Effector memory CD4-positive, alpha-beta T cell (primary cell): Measurements from ENCODE around the gene CRNKL1.
"Not testable (repeated sequence)": the region's sequence is repeated elsewhere in the genome, so short reads cannot be mapped to it uniquely, and the experiment has no call there.

Experiments
- DNase-seq, 3 donors: peaks; one replicate each; pipeline ENCODE4 v3.0.0-alpha.2; 2020
- H3K27ac ChIP-seq: 2 replicates; pipeline ENCODE4 v1.7.0; 2013; ENCODE audit warnings: mild to moderate bottlenecking, low read length, moderate library complexity; ENCODE audit not compliant: insufficient read depth, poor library complexity, severe bottlenecking
- H3K27me3 ChIP-seq: replicated peaks from 2 replicates; pipeline ENCODE4 v1.7.0; 2013; ENCODE audit warnings: mild to moderate bottlenecking, low read length; ENCODE audit not compliant: insufficient read depth, control insufficient read depth, poor library complexity, severe bottlenecking
- H3K36me3 ChIP-seq: 2 replicates; pipeline ENCODE4 v1.7.0; 2013; ENCODE audit warnings: mild to moderate bottlenecking, low read length, moderate library complexity; ENCODE audit not compliant: control insufficient read depth, insufficient read depth
- H3K4me1 ChIP-seq: 2 replicates; pipeline ENCODE4 v1.7.0; 2013; ENCODE audit warnings: low read length, mild to moderate bottlenecking; ENCODE audit not compliant: control insufficient read depth, insufficient read depth, poor library complexity, severe bottlenecking
- H3K4me3 ChIP-seq: 2 replicates; pipeline ENCODE4 v1.7.0; 2013; ENCODE audit warnings: low read length, low read depth, mild to moderate bottlenecking; ENCODE audit not compliant: insufficient read depth, poor library complexity, severe bottlenecking
- H3K9me3 ChIP-seq: 2 replicates; pipeline ENCODE4 v1.7.0; 2013; ENCODE audit warnings: mild to moderate bottlenecking, low read length, moderate library complexity; ENCODE audit not compliant: control insufficient read depth

CRNKL1 gene

DNA sequence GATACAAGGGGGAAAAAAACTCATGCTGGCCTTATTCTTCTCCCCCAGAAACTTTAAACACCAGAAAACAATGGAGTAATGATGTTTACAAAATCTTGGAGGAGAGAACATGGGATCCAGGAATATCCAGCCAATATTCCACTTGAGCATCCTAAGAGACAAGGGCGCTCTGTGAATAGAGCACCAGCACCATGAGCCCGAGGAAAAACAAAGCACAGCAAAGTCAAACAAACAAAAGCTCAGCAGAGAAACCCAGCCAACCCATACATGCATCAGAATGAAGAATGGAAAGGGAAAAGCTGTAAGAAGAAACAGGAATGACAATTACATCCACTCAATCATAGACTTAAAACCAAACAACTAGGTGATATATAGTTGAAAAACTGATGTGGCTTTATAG is 39.7 kb downstream of the CRNKL1 start:
- no peak for DNase-seq
- Histone ChIP-seq H3K27ac (no peak overlapping the region), H3K27me3 (no peaks in the 10 kb centered on the region), H3K36me3 (no peaks in the 10 kb centered on the region), H3K4me1 (peaks cover 3% of the 10 kb centered on the region), H3K4me3 (no peak overlapping the region), H3K9me3 (no peaks in the 10 kb centered on the region)

DNA sequence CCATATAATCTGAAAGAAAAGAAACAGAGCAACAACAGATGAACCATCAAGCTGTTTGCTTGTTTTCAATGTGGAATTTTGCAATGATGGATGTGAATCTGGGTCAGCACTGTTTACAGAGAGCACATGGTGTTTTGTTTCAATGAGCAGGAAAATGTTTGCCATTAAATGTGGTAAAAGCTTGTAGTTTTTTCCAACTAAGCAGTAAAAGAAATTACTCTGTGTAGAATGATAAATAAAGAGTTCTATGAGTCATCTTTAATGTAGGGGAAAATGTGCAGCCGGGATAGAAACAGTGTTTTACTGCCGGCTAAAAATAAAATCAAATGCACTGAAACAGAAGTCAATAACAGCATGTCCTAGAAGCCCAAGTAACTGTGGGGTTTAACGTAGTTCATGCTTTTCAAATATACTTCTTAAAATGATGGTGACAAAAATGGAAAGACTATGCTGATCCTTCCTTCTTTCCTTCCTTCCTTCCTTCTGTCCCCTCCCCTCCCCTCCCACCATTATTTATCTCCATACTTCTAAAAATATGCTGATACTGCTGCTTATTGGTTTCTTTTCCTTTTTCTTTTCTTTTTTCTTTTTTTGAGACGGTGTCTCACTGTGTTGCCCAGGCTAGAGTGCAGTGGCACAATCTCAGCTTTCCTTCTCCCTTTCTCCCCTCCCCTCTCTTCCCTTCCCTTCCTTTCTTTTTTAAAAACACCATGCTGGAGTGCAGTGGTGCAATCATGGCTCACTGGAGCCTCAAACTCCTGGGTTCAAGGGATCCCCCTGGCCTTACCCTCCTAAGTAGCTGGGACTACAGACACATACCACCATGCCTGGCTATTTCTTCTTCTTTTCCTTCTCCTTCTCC is 41.4 kb downstream of the CRNKL1 start:
- H3K27ac ChIP-seq = no peak overlapping the region
- H3K36me3 ChIP-seq = no peaks in the 10 kb centered on the region
- no peaks in the 10 kb centered on the region for H3K4me1 ChIP-seq
- no peaks in the 10 kb centered on the region for H3K9me3 ChIP-seq
- H3K27me3 ChIP-seq = no peaks in the 10 kb centered on the region
- DNase-seq = no peak
- H3K4me3 ChIP-seq = no peak overlapping the region

DNA sequence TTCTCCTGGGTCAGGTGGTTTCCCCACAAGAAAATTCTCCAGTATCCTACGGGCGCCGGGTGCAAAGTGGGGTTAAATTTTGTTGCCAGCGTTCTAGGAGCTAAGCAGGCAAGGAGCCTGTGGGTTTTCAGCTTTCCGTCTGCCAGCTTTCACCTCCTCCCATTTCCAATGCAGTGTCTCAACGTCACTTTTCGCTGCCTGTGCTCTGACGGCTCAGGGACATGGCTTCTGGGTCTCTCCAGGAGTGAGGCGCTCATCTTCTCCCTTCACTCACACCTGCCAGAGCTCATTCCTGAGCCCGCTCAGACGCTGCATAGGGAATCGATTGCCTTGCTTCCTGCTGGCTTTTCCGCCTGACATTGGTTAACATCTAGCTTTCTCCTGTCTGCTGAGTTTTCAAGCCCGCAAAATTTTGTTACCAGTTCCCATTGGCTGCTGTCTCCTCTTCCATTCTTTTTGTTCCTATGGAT is 42.4 kb downstream of the CRNKL1 start:
- no peak for DNase-seq
- H3K9me3 ChIP-seq = no peaks in the 10 kb centered on the region
- H3K36me3 ChIP-seq = no peaks in the 10 kb centered on the region
- H3K4me3 ChIP-seq = no peak overlapping the region
- H3K27me3 ChIP-seq = peaks cover 7% of the 10 kb centered on the region
- H3K27ac ChIP-seq = no peak overlapping the region
- no peaks in the 10 kb centered on the region for H3K4me1 ChIP-seq

DNA sequence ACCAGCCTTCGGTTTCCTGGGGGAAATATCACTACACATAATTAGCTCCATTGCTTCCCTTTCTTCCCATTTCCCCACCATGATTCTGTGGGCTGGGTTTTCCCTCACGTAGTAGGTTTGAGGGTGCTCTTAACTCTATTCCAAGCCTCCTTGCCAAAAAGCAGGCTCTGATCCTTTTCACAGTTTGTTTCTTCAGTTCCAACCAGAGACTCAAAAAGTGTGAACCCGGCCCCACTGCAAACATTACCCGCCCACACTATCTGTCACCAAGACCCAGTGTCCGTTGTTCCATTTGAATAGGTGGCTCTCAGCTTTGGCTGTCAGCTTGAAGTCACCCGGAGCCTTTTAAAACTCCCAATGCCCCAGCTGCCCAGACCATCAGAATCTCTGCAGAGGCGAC is 46.9 kb downstream of the CRNKL1 start:
- no peak for DNase-seq
- no peaks in the 10 kb centered on the region for H3K36me3 ChIP-seq
- no peaks in the 10 kb centered on the region for H3K9me3 ChIP-seq
- peaks cover 7% of the 10 kb centered on the region for H3K27me3 ChIP-seq
- H3K27ac ChIP-seq = no peak overlapping the region
- H3K4me1 ChIP-seq = no peaks in the 10 kb centered on the region
- H3K4me3 ChIP-seq = no peak overlapping the region

DNA sequence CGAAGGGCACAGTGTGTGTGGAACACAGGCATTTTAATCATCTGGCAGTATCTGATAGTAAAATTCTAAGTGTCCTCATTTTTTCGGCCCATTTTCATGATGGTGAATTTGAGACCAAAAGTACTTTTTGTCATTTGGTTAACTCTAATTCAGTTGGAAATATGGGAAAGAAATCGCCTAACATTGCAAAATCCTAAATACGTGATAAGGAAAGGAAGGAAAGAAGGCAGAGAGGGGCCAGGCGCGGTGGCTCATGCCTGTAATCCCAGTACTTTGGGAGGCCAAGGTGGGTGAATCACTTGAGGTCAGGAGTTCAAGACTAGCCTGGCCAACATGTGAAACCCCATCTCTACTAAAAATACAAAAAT is 48.3 kb downstream of the CRNKL1 start:
- H3K4me1 ChIP-seq, H3K4me3 ChIP-seq, H3K9me3 ChIP-seq, DNase-seq, H3K27ac ChIP-seq, H3K36me3 ChIP-seq, H3K27me3 ChIP-seq: not testable (repeated sequence)

DNA sequence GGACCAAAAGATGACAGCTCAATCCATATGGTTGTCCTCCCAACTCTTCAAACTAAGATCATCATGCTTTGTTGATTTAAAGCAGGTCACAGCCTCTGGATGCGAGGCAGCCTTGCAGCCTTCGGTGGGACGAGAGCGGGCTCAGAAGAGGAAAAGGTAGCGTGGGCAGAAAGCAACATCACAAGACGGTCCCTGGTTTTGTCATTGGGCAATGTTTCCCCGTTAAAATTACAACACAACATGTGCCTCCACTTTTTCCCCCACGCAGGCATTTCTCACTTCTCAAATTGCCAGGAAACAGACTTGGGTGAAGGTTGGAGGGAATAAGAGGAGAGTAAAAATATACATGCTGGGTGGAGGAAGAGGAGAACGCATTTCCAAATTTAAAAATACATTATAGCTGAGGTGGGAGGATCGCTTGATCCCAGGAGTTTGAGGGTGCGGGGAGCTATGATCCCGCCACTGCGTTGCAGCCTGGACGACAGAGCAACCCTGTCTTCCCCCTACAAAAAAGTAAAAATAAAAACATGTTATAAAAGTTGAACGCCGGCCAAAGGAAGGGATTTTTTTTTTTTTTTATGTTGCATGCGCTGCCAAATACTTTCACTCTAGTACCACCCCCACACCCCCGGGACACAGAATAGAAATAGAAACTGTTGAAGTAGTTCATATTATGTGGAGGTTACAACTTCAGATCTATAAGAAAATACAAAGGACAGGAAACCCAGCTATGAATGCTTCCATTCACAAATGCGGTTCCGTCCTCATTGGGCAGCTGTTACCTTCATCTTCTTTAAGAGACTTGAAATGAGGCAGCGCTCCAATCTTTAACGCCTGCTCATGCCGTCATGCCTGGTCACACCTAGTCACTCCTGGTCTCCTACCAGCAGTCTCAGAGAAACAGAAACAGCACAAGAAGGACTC is 49.0 kb downstream of the CRNKL1 start:
- no peaks in the 10 kb centered on the region for H3K9me3 ChIP-seq
- DNase-seq = no peak
- no peak overlapping the region for H3K4me3 ChIP-seq
- H3K27me3 ChIP-seq = peaks cover 7% of the 10 kb centered on the region
- H3K4me1 ChIP-seq = no peaks in the 10 kb centered on the region
- no peaks in the 10 kb centered on the region for H3K36me3 ChIP-seq
- H3K27ac ChIP-seq = no peak overlapping the region

DNA sequence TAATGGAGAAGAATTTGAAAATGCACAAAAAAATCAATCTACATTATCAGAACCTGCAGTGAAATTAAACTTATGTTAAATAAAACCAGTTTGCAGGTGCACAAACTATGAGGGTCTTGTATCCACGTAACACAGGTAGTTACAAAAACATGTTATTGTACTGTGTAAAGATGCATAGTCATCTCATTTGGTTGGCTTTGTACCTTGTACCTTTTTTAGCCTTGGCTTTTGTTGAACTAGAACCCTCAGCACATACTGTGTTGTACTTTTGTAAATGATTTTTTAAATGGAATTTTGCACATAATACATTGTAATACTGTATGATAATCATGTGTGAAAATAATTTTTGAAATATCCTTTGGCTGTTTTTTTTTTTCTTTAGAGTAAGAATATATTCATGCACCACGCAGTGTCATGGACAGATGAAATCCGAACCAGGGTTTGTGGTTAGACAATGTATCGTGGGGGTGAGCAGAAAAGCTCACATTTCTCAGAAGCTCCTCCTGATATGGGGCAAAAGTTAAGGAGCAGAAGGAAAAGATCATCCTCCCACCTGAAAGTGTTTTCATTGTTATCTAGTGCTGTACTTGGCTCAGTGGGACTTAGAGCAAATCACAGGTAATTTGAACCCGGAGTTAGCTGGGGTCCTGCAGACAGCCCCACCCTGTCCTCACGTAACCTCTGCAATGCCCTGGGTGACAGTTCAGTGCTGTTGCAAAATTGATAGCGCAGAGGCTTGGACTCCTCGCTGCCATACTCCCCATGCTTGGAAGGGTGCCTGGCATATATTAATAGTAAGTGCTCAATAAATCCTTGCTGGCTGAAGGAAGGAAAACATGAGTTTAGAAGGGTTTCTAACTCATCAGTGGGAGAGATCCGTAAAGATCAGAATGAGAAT is 49.9 kb downstream of the CRNKL1 start:
- Histone ChIP-seq H3K9me3 (no peaks in the 10 kb centered on the region), H3K4me1 (no peaks in the 10 kb centered on the region), H3K27ac (no peak overlapping the region), H3K36me3 (no peaks in the 10 kb centered on the region), H3K27me3 (peaks cover 7% of the 10 kb centered on the region), H3K4me3 (no peak overlapping the region)
- DNase-seq = no peak

DNA sequence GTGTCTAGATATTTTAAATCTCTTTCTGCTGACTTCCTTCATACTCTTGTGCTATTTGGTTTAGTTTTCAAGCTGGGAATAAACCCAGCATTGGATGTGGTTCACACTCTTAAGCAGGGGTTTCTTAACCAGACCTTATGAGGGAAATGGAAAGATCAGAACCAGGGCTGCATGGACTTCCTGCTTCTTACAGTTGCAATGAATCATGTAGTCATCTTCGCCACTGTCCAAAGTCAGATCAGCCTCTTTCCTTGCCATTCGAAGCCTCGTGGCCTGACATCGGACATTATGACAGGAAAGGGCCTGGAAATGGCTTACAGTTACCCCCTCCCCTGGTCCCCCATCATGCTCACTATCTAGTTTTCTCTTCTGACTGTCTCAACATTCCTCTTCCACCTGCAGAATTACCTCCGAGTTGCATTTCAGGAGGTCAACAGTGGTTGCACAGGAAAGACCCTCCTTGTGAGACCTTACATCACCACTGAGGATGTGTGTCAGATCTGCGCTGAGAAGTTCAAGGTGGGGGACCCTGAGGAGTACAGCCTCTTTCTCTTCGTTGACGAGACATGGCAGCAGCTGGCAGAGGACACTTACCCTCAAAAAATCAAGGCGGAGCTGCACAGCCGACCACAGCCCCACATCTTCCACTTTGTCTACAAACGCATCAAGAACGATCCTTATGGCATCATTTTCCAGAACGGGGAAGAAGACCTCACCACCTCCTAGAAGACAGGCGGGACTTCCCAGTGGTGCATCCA is 51.9 kb downstream of the CRNKL1 start:
- no peak for DNase-seq
- no peaks in the 10 kb centered on the region for H3K36me3 ChIP-seq
- H3K27me3 ChIP-seq = peaks cover 5% of the 10 kb centered on the region
- no peak overlapping the region for H3K4me3 ChIP-seq
- H3K27ac ChIP-seq = no peak overlapping the region
- no peaks in the 10 kb centered on the region for H3K4me1 ChIP-seq
- no peaks in the 10 kb centered on the region for H3K9me3 ChIP-seq
